GM18858 (cell line): ENCODE results near the gene CYTH4.
"Not testable (repeated sequence)": the region's sequence is repeated elsewhere in the genome, so short reads cannot be mapped to it uniquely, and the experiment has no call there.

ENCODE experiments used
- ATAC-seq: cut with Tn5 transposase; IDR thresholded peaks from one replicate; pipeline ENCODE4 v1.9.1; 2021; ENCODE audit not compliant: unreplicated experiment

Gene CYTH4

DNA sequence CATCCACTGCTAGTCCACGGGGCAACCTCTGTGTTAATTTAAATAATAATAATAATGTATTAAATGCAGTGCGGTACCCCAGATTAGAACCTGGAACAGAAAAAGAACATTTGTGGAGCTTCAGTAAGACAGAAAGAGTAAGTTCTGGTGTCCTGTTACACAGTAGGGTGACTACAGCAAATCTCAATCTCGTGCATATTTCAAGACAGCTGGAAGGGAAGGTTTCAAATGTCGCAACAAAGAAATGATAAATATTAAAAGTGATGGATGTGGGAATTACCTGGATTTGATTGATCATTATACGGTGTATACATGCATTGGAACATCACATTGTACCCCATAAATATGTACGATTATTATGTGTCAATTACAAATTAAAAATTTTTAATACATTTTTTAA, 36.6 kb upstream of the CYTH4 start:
- no peak for ATAC-seq

DNA sequence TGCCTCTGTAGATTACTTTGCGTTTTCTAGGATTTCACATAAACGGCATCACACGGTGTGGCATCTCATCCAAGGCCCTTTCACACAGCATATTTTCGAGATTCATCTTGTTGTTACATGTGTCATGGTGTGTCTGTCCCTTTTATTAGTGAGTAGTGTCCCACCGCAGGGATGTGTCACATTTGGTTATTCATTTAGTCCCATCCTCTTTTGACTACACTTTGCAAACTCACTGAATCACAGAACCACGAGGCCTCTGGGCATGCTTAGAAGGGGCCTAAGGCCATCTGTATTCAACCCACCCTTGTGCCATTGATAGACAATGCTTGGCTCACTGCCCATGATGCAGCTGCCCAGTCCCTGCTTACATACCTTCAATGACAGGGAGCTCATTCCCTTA, 34.1 kb upstream of the CYTH4 start:
- ATAC-seq = no peak

DNA sequence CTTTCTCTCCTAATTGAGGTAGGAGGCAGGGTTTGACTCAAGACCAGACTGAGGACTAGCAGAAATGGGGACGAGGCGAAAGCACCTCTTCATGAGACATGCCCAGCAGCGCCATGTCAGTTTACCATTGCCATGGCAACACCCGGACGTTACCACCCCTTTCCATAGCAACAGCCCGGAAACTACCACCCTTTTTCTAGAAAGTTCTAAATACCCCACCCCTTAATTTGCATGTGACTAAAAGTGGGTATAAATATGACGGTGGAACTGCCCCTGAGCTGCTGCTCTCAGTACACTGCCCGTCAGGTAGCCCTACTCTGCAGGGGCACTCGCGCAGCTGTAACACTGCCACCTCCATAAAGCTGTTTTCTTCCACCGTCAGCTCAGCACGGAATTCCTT, 32.3 kb upstream of the CYTH4 start:
- no peak for ATAC-seq

DNA sequence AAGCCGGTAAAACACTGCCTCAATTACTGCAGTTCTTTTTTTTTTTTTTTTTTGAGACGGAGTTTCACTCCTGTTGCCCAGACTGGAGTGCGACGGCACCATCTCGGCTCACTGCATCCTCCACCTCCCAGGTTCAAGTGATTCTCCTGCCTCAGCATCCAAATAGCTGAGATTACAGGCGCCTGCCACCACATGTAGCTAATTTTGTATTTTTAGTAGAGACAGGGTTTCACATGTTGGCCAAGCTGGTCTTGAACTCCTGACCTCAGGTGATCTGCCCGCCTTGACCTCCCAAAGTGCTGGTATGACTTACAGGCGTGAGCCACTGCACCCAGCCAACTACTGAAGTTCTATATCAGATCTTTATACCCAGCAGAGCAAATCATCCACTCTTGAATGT, 30.5 kb upstream of the CYTH4 start:
- not testable (repeated sequence) for ATAC-seq

DNA sequence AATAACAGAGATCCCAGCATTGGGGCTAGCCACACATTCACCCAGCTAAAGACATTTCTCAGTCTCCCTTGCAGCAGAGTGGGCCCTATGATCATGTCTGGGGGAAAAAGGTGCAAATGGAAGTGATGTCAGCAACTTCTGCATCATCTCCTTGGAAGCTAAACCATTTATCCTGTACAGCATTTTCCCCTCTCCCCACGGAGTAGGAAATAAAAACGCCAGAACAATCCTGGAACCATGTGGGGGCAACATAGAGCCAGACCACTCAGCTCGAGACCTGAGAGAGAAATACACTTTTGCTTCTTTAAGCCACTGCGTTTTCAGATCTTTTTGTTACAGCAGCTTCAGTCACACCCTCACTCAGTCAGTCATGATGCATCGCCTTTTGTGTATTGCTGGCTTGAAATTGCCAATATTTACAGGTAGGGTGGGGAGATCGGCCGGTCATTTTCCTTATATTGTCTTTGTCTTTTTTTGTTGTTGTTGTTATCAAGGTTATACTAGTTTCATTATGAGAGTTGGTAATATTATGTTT, 29.1 kb upstream of the CYTH4 start:
- no peak for ATAC-seq

GRCh38 chr22:37254209-37254866, 28.0 kb upstream of the CYTH4 start:
- ATAC-seq = no peak

DNA sequence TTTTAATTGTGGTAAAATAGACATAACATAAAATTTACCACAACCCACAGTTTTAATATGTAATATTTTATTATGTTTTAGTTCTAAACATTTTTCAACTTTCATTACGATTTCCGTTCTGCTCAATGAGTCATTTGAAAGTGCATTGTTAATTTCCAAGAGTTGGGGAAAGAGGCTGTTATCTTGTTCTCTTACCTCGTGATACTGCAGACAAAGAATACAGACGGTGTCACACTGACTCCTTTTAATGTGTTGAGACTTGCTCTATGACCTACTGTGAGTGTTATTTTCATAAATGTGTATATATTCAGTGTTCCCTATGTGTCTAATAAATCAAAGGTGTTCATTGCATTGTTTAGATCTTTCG, 27.5 kb upstream of the CYTH4 start:
- no peak for ATAC-seq

DNA sequence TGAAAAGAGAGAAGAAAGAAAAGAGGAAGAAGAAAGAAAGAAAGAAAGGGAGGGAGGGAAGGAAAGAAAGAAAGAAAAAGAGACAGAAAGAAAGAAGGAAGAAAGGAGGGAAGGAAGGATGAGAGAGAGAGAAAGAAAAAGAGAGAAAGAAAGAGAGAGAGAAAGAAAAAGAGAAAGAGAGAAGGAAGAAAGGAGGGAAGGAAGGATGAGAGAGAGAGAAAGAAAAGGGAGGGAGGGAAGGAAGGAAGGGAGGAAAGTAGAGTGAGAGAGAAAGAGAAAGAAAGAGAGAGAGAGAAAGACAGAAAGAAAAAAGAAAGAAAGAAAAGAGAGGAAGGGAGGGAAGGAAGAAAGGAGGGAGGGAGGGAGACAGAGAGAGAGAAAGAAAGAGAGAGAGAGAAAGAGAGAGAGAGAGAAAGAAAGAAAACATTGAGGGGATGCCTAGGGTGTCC, 26.7 kb upstream of the CYTH4 start:
- no peak for ATAC-seq

DNA sequence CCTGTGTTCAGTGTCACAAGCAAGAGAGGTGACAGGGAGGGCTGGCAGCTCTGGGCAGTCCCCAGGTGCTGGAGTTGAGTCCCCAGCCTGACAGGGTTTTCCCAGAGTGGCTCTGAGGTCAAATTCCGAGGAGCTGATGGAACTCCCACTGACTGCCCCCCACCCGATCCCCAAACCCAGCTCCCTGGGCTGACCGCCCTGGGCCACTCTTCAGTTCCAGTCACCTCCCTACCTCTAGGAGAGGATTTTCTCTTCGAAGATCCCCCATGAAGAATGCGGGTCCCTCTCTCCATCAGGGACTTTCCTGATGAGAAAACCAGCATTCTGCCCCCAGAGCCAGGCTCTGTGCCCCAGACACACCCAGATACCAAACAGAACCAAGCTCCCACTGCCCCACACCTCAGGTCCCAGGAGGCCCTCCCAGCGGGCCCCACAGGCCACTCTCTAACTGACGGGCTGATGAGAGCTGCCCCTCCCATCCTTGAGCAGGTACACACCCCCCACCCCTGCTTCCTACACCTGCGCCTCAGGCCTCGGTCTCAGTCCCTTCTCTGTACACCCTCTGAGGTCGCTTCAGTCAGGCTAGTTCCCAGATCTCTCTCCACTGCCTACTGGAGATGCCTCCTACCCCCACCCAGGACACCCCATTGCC, 26.1 kb upstream of the CYTH4 start:
- ATAC-seq = no peak

DNA sequence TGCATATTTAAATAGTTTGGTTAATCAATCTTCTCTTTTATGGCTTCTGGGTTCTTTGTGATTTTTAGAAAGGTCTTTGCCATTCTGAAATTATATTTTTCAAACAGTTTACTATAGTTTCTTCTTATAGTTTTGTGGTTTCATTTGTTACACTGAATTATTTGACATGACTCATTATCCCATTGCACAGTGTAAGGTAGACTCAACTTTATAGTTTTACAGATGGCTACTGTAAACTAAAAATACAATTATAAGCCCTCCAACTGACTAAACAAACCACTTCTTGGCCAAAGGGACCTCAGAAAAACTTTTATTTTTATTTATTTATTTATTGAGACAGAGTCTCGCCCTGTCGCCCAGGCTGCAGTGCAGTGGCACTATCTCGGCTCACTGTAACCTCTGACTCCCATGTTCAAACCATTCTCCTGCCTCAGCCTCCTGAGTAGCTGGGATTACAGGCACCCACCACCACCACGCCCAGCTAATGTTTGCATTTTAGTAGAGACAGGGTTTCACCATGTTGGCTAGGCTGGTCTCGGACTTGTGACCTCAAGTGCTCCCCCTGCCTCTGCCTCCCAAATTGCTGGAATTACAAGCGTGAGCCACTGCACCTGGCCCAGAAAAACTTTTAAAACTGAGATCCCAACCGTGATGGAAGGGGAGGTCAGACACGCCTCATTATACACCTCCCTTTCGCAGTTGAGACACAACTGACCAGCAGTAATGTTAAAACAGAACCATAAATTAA, 24.1 kb upstream of the CYTH4 start:
- ATAC-seq = no peak

DNA sequence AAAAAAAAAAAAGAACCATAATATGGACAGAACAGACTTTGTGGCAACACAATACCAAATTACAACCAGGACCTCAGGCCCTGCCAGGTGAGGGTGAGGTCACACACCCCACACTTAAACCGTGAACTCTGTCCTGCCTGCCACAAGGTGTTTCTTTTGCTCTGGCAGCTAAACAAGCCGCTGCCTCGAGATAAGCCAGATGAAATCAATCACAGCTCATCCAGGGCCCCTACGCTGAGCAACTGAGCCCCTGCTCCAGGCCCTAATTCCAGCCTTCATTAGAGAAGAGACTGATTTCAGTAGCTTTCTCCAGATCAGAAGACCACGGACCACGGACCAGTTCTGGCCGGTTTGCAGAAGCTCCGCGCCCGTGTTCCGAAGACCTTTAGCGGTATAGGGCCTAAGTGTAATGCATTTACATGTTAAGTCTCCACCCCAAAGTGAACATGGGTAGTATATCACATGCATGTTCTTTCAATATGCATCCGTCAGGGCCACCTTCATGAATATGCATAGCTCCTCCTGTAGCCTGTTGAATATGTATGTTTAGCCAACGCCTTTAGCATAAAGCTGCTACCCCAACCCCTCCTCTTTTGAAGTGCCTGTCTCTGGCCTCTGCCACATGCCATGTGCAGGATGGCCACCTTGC, 23.4 kb upstream of the CYTH4 start:
- ATAC-seq = no peak

GRCh38 chr22:37259540-37260029, 22.7 kb upstream of the CYTH4 start:
- ATAC-seq = no peak

- no peak for ATAC-seq
These were observed 22.0 kb upstream of the CYTH4 start for GRCh38 chr22:37260155-37260795.

DNA sequence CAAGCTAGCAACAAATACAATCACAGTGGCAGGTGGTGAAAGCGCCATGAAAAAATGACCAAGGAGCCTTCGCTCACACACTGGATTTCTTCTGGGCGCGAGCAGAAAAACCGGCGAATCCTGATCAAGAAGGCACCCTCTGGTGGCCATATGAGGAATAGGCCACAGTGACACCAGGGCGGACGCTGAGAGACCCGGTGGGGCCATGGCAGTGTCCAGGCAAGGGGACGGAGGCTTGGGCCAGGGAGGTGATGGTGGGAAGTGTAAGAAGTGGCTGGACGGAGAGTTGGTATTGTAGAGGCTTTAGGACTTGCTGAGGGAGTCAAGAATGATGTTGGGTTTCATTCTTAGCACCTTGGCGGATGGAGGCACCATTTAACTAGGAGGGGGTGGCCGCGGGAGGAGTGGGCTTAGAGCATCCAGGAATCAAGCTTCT, 21.4 kb upstream of the CYTH4 start:
- no peak for ATAC-seq

- no peak for ATAC-seq
These were observed 20.0 kb upstream of the CYTH4 start for GRCh38 chr22:37262346-37262745.

- no peak for ATAC-seq
These were observed 18.1 kb upstream of the CYTH4 start for GRCh38 chr22:37263966-37264887.

DNA sequence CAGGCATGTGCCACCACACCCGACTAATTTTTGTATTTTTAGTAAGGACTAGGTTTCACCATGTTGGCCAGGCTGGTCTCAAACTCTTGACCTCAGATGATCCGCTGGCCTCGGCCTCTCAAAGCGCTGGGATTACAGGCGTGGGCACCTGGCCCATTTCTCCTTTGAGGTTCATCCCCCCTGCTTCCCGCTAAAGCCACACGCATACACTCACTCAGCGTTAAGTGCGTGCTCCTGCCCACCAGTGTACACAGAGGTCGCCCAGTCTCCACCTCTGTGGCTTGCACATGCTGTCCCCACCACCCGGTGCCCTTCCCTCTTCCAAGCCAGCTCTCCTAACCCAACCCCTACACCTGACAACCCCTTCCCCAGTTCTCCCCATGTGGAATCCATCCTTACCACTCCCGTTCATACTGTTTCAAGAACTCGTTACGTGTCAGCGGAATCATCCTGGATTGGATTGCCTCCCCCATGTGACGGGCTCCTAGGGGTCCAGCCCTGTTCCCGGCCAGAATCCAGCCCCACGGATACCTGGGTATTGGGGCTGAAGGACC, 15.7 kb upstream of the CYTH4 start:
- ATAC-seq = no peak

GRCh38 chr22:37267135-37267587, 15.1 kb upstream of the CYTH4 start:
- no peak for ATAC-seq

- ATAC-seq = no peak
These were observed 14.5 kb upstream of the CYTH4 start for GRCh38 chr22:37267661-37268413.
